Testis (tissue), 2 donors: ENCODE results near the gene IFNGR1.

Experiments
- POLR2A ChIP-seq: fragments of 450-650 bp; IDR thresholded peaks from one replicate; pipeline ENCODE4 v1.6.1; 2017; ENCODE audit warnings: antibody characterized with exemption, mild to moderate bottlenecking, moderate library complexity
- TF ChIP-seq, protein P1 (sequence below), 3 experiments: fragments of 450-650 bp in 2 of 3; fragments of 200-600 bp in 1 of 3; sonication (generic) in 1 of 3; IDR thresholded peaks; one replicate each; pipeline ENCODE4 v1.5.1; 2016 to 2019; ENCODE audit warnings: antibody characterized with exemption in 3 of 3, mild to moderate bottlenecking in 2 of 3, moderate library complexity in 1 of 3

GRCh38 chr6:137236581-137237355, 17.6 kb upstream of the IFNGR1 start:
- TF ChIP-seq, protein P1, sequence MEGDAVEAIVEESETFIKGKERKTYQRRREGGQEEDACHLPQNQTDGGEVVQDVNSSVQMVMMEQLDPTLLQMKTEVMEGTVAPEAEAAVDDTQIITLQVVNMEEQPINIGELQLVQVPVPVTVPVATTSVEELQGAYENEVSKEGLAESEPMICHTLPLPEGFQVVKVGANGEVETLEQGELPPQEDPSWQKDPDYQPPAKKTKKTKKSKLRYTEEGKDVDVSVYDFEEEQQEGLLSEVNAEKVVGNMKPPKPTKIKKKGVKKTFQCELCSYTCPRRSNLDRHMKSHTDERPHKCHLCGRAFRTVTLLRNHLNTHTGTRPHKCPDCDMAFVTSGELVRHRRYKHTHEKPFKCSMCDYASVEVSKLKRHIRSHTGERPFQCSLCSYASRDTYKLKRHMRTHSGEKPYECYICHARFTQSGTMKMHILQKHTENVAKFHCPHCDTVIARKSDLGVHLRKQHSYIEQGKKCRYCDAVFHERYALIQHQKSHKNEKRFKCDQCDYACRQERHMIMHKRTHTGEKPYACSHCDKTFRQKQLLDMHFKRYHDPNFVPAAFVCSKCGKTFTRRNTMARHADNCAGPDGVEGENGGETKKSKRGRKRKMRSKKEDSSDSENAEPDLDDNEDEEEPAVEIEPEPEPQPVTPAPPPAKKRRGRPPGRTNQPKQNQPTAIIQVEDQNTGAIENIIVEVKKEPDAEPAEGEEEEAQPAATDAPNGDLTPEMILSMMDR (IDR thresholded peaks at IDR 0.05) = no peak
- TF ChIP-seq POLR2A = no peak
